ENCODE results near the gene SLC22A15.
A peak's percentile ranks its signal among the peaks of the same experiment; 100 is the strongest.

SLC22A15 gene

GRCh38 chr1:116113615-116114014 lies 137.3 kb downstream of the SLC22A15 start:
- Histone ChIP-seq H3K9ac (no peak overlapping the region), H3K4me1 (peaks cover 0 to 20% (median 0%) of the 10 kb centered on the region in 10 experiments; a peak in 9 of 20 replicates), H3K9me3 (replicated peaks in 1 of 11) (no peaks in the 10 kb centered on the region)

GRCh38 chr1:116115476-116116439 lies 139.4 kb downstream of the SLC22A15 start:
- Histone ChIP-seq H3K27ac (no peak overlapping the region), H3K9ac (no peak overlapping the region), H4K20me1 (no peaks in the 10 kb centered on the region), H3K4me1 (peaks cover 0 to 10% (median 0%) of the 10 kb centered on the region in 10 experiments; a peak in 8 of 20 replicates), H3K9me3 (replicated peaks in 1 of 11) (no peaks in the 10 kb centered on the region), H3K27me3 (no peaks in the 10 kb centered on the region), H3K4me3 (no peak overlapping the region), H3K36me3 (no peaks in the 10 kb centered on the region), H3K4me2 (no peak overlapping the region)
- TF ChIP-seq Cebpa-rat (IDR thresholded peaks at IDR 0.05) = no peak

More at GRCh38 chr1:116113615-116114014, 137.3 kb downstream of the SLC22A15 start:
- no peaks in the 10 kb centered on the region for H3K27me3 ChIP-seq
- H3K4me2 ChIP-seq = no peak overlapping the region
- no peaks in the 10 kb centered on the region for H4K20me1 ChIP-seq
- peak in 3 of 11 experiments; percentile 9 to 53 (median 28); a peak in 1 of 22 replicates for TF ChIP-seq Cebpa-rat (IDR thresholded peaks at IDR 0.05)
- no peak overlapping the region for H3K4me3 ChIP-seq
- H3K36me3 ChIP-seq = no peaks in the 10 kb centered on the region
- no peak overlapping the region for H3K27ac ChIP-seq

DNA sequence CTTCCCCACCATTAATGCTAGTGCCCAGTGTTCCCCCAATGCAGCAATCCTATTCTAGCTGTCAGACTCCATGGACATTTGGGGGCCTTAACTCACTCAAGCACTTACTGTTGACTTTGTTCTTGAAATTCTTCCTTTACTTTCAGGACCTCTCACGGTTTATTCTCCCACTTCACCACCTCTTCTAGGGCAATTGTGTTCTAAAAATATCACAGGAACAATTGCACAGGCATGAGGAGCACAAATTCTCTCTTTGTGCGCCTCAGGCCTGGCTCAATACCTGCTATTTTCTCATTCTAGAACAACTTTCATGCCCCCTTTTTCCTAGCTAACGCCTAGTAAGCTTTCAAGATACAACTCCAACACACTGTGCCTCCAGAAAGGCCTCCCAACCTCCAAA lies 142.2 kb downstream of the SLC22A15 start:
- H3K27ac ChIP-seq = no peak overlapping the region
- H3K9me3 ChIP-seq (replicated peaks in 1 of 11) = no peaks in the 10 kb centered on the region
- no peaks in the 10 kb centered on the region for H4K20me1 ChIP-seq
- H3K4me3 ChIP-seq = no peak overlapping the region
- H3K4me2 ChIP-seq = no peak overlapping the region
- H3K4me1 ChIP-seq = no peaks in the 10 kb centered on the region
- H3K9ac ChIP-seq = no peak overlapping the region
- no peak for TF ChIP-seq Cebpa-rat (IDR thresholded peaks at IDR 0.05)
- no peaks in the 10 kb centered on the region for H3K27me3 ChIP-seq
- H3K36me3 ChIP-seq = no peaks in the 10 kb centered on the region

All from BLaER1 treated with 17β-estradiol and CSF1 and Interleukin-3, amounts not matched to agents 10 nM and 100 nM (cell line).